HUES6 (cell line): Measurements from ENCODE around the gene USP47.

Experiments used
- H3K27ac ChIP-seq: 2 replicates; pipeline ENCODE4 v1.7.0; 2013; ENCODE audit warnings: low read depth, mild to moderate bottlenecking, low read length, inconsistent platforms
- H3K27me3 ChIP-seq: 2 replicates; pipeline ENCODE4 v1.6.1; 2013; ENCODE audit warnings: low read length; ENCODE audit not compliant: control insufficient read depth, insufficient read depth
- H3K36me3 ChIP-seq: 2 replicates; pipeline ENCODE4 v1.6.1; 2013; ENCODE audit warnings: low read length; ENCODE audit not compliant: control insufficient read depth, insufficient read depth
- H3K4me1 ChIP-seq: 2 replicates; pipeline ENCODE4 v1.6.1; 2013; ENCODE audit warnings: low read length; ENCODE audit not compliant: control insufficient read depth, insufficient read depth
- H3K4me3 ChIP-seq: 2 replicates; pipeline ENCODE4 v1.5.1; 2013; ENCODE audit warnings: low read depth, low read length
- H3K9ac ChIP-seq: one replicate; pipeline ENCODE4 v1.6.1; 2013; ENCODE audit warnings: mild to moderate bottlenecking, low read length
- H3K9me3 ChIP-seq: 2 replicates; pipeline ENCODE4 v1.6.1; 2013; ENCODE audit warnings: low read depth, low read length; ENCODE audit not compliant: control insufficient read depth, insufficient read depth

USP47 gene

DNA sequence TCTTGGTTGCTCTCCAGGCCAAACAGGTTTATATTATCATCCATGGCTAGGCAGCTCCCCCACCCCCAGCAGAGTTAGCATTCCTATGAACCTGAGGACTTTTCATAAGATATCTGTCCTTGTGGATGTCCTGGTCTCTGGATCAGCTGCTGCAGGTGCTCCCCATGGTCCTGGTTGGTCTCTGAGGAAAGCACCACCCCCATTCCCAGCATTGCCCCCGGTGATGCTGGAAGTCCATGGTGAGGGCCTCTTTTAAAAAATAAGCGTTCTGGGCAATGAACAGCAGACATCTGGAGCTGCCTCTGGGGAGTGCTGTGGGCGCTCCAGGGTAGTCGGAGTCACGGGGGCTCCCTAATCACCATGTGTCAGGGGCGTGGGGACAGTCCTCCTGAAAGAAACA, 140.1 kb downstream of the USP47 start:
- peaks cover 9% of the 10 kb centered on the region; the same call in 1 of the 2 replicates for H3K9me3 ChIP-seq
- no peak overlapping the region for H3K27ac ChIP-seq
- no peaks in the 10 kb centered on the region for H3K27me3 ChIP-seq
- no peak overlapping the region for H3K9ac ChIP-seq
- H3K4me3 ChIP-seq, result no peak overlapping the region
- H3K36me3 ChIP-seq, result no peaks in the 10 kb centered on the region
- H3K4me1 ChIP-seq, result peaks cover 48% of the 10 kb centered on the region

DNA sequence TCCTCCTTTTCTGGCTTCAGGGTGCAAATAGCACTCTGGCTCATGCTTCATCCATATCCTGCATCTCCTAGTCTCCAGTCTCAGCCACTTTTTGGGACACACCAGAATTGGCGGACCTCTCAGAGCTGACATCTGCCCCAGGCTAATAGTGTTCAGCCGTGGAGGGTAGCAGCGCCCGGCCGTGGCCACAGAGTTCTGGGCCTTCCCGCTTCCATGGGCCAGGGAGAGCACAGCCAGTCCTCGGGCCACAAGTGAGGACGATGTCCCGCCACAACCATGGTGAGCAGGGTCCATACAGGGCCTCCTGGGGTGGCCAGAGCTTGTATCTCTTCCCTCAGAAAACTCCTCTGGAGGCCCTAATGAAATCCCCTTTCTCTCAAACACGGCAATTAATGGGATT, 140.7 kb downstream of the USP47 start:
- no peak overlapping the region for H3K27ac ChIP-seq
- no peaks in the 10 kb centered on the region for H3K36me3 ChIP-seq
- H3K4me3 ChIP-seq, result no peak overlapping the region
- H3K9ac ChIP-seq, result no peak overlapping the region
- H3K4me1 ChIP-seq, result peaks cover 44% of the 10 kb centered on the region
- peaks cover 9% of the 10 kb centered on the region; the same call in 1 of the 2 replicates for H3K9me3 ChIP-seq
- no peaks in the 10 kb centered on the region for H3K27me3 ChIP-seq

DNA sequence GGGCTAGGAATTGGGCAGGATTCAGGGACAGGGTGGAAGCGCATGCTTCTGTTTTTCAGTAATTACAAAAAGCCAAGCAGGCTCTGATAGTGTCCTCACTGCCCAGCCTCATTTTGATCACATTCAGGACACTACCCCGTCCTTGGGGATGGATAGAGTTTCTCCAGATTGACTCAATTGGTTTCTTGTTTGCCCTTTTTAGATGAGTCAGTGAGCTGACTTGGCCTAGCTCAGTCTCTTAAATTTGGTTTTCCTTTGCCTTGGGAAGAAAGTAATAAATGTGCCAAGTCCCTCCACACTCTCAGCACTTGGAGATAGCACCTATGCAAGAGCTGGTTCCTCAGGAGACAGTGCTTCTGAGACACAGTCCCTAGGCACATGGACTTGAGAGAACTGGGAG, 141.2 kb downstream of the USP47 start:
- Histone ChIP-seq H3K36me3 (no peaks in the 10 kb centered on the region), H3K9me3 (peaks cover 9% of the 10 kb centered on the region; the same call in 1 of the 2 replicates), H3K4me1 (peaks cover 41% of the 10 kb centered on the region), H3K27me3 (no peaks in the 10 kb centered on the region), H3K4me3 (no peak overlapping the region), H3K27ac (no peak overlapping the region), H3K9ac (no peak overlapping the region)

DNA sequence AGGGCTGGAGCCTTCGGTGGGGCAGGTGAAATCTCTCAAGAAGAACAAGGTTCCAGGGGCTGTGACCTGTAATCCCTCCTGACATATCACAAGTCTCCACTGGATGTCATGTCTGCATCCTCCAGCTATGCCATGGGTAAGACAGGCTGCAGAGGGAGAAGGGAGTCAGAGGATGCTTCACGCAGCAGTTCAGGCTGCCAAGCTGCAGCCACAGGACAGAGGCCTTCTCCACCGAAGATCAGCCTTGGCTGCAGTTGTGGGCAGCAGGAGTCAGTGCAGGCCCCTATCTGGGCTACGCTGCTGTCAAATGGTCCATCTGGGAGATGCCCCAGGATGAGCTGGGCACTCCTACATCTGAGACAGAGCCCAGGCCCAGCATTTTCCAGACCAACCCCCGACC, 141.7 kb downstream of the USP47 start:
- H3K4me3 ChIP-seq, result no peak overlapping the region
- peaks cover 41% of the 10 kb centered on the region for H3K4me1 ChIP-seq
- no peak overlapping the region for H3K9ac ChIP-seq
- peaks cover 9% of the 10 kb centered on the region; the same call in 1 of the 2 replicates for H3K9me3 ChIP-seq
- no peaks in the 10 kb centered on the region for H3K36me3 ChIP-seq
- no peaks in the 10 kb centered on the region for H3K27me3 ChIP-seq
- H3K27ac ChIP-seq, result no peak overlapping the region

DNA sequence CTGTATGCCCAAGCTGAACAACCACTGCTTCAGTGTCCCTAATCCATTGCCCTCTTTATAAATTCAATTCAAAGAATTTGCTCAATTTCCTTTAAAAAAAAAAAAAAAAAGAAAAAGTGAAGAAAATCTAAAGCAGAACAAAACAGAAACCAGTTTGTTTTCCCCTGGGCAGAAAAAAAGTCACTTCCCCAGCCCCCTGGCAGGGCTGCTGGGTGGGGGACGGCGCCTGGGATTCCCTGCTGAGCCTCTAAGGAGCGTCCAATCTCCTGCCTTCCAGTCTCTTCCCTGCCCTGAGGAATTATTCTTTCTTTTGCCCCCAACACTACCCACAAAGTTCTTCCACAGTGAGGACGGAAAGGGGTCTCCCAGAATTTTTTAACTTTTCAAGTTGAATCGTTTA, 142.8 kb downstream of the USP47 start:
- Histone ChIP-seq H3K27me3 (no peaks in the 10 kb centered on the region), H3K9me3 (peaks cover 9% of the 10 kb centered on the region; the same call in 1 of the 2 replicates), H3K27ac (peak overlapping the region; percentile 56; the same call in 1 of the 2 replicates), H3K9ac (no peak overlapping the region), H3K4me1 (peaks cover 36% of the 10 kb centered on the region), H3K36me3 (no peaks in the 10 kb centered on the region), H3K4me3 (no peak overlapping the region)

DNA sequence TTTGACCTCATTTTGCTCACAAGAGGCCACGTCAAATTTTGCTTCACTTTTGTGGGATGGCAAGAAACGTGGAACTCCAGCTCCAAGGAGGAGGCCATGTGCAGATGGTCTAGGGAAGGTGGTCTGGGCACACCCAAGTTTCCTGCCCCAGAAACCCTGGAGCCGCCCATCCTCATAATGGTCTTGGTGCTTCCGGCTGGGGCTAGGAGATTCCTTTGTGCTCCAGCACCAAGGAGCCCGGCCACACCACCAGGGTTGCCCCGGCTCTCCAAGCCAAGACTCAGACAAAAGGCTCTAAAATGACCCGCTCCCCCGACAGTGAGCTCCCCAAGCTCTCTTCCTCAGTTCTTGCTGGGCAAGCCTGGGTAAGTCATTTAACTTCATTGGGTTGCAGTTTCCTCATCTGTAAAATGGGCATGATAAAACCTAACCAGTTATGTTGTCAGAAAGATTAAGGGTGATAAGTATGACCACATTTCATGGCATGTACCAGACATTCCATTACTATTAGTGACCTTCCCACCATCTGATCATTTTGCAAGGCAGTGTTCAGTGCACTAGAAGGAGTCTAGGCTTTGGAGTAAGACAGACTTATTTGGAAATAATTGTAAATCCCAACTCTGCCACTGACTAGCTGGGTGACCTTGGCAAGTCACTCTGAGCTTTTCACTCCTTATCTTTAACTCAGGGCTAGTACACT, 143.4 kb downstream of the USP47 start:
- no peaks in the 10 kb centered on the region for H3K36me3 ChIP-seq
- H3K27ac ChIP-seq, result peak overlapping the region; percentile 56; the same call in 1 of the 2 replicates
- H3K27me3 ChIP-seq, result no peaks in the 10 kb centered on the region
- H3K4me3 ChIP-seq, result no peak overlapping the region
- H3K9me3 ChIP-seq, result peaks cover 9% of the 10 kb centered on the region; the same call in 1 of the 2 replicates
- peaks cover 30% of the 10 kb centered on the region for H3K4me1 ChIP-seq
- peak overlapping the region; percentile 46 for H3K9ac ChIP-seq

DNA sequence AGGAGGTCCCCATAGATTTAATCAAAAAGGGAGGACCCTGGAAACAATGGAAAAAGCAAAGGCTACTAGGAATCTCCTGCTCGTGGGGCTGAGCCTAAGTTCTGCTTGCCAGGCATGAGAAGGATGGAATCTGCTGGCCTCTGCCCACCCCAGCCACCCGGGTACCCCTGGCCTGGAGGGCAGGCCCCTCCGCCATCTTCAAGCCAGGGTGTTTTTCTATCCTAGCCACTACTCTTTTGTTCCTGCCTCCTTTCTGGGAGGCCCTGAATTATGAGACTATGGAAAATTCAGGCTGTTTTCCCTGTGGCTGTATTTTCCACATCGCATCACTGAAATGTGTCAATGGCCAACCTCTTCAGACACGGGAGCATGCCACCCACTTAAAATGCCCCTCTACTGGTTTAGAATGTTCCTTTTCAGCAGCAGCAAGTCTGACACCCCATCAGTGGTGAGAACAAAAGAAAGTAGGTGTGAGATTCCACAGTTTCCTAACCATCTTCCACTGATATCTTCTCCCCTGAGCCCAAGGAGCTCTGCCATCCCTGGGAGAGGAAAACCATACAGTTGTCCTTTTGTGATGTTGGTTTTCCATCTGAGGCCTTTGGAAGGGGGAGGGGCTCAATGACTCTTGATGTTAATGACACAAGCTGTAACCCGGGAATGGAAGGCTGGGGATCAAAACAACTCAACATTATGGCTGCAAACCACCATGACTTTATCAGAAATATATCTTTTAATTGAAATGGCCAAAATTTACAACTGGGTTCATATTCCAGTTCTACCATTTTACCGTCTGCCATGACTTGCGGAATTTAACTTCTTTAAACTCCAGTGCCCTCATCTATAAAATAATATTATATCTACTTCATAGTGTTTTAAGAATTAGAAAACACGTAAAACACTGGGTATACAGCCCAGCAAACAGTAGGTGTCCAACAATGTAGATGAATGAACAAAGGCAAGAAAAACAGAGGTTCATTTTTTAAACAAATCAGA, 144.5 kb downstream of the USP47 start:
- H3K4me3 ChIP-seq, result no peak overlapping the region
- peaks cover 27% of the 10 kb centered on the region for H3K4me1 ChIP-seq
- H3K36me3 ChIP-seq, result no peaks in the 10 kb centered on the region
- no peaks in the 10 kb centered on the region for H3K27me3 ChIP-seq
- H3K9ac ChIP-seq, result peak overlapping the region; percentile 46
- peaks cover 4% of the 10 kb centered on the region; the same call in 1 of the 2 replicates for H3K9me3 ChIP-seq
- peak overlapping the region; percentile 66; the same call in 1 of the 2 replicates for H3K27ac ChIP-seq

DNA sequence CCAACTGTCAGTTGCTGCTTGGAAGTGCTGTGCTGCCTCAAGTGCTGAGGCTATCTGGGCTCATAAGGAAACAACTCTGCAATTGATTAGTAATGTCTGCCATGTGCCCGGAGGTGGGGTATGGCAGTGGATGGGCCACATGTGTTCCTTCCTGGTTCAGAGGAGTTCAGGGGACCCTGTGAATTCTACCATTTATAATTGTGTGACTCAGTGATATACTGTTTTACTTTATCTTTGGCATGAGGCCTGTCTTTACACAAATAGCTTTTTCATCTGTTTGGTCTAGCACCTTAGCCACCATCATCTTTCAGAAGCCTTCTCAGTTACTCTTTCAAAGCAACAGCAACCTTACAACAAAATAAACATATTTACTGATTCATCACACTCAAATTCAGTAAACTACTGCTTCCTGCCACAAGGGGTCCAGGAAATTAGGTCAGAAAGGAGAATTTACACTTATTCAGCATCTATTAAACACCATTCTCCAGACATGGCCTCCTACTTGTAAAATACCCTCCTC, 145.8 kb downstream of the USP47 start:
- no peaks in the 10 kb centered on the region for H3K36me3 ChIP-seq
- no peak overlapping the region for H3K27ac ChIP-seq
- H3K27me3 ChIP-seq, result no peaks in the 10 kb centered on the region
- peaks cover 27% of the 10 kb centered on the region for H3K4me1 ChIP-seq
- no peak overlapping the region for H3K4me3 ChIP-seq
- H3K9ac ChIP-seq, result no peak overlapping the region
- H3K9me3 ChIP-seq, result no peaks in the 10 kb centered on the region; the same call in 1 of the 2 replicates

DNA sequence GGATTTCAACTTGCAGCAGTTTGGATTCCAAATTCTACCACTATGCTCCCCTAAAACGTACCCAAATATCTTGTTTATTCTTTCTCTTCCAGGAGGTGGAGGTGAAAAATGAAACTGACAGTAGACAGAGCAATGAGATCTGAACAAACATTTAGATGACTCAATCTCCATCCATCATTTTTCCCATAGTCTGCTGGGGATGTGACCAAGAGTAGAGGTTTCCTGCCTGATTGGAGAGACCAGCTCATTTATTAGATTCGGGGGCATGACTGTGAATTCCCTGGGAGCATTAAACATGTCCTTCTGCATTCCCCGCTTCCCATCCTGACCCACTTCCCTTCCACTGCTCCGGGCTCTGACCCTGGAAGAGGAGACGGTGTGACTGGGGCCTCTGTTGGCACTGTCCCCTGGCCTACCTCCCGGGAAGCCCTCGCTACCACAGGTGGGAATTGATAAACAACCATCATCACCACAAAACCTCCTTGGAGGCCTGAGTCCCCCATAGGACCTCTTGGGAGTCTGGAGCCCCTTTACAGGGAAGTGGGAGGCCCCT, 146.4 kb downstream of the USP47 start:
- Histone ChIP-seq H3K27ac (no peak overlapping the region), H3K4me1 (peaks cover 27% of the 10 kb centered on the region), H3K36me3 (no peaks in the 10 kb centered on the region), H3K9me3 (no peaks in the 10 kb centered on the region; the same call in 1 of the 2 replicates), H3K9ac (no peak overlapping the region), H3K4me3 (no peak overlapping the region), H3K27me3 (no peaks in the 10 kb centered on the region)

DNA sequence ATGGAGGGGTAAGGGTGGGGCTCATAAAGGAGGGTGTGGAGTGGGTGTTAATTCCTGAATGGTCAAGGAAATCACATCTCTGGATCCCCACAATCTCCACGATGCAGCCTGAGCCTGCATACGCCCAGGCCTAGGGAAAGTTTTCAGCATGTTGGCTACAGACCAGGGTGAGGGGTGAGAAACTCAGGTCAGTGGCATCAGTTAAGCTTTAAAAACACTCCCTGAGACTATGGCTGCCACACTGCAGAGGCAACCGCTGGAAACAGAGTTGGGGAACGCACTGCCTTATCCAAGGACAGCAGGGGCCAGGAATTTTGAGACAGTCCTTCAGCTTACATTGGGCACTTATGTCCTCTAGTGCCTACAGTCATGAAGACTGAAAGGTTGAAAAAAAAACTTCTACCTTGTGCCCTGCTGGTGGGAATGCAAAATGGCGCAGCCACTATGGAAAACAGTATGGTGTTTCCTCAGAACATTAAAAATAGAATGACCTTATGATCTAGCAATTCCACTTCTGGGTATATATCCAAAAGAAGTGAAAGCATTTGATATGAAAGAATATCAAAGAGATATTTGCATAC, 147.0 kb downstream of the USP47 start:
- Histone ChIP-seq H3K27me3 (no peaks in the 10 kb centered on the region), H3K9me3 (no peaks in the 10 kb centered on the region; the same call in 1 of the 2 replicates), H3K36me3 (no peaks in the 10 kb centered on the region), H3K4me1 (peaks cover 31% of the 10 kb centered on the region), H3K9ac (no peak overlapping the region), H3K4me3 (no peak overlapping the region), H3K27ac (no peak overlapping the region)
